PC-9 (cell line): ENCODE measurements around the gene MAST4.

Experiments used
- EZH2 ChIP-seq: fragments of 200-600 bp; sonication (generic); IDR thresholded peaks from 2 replicates; pipeline ENCODE4 v1.8.0; 2017; ENCODE audit warnings: antibody characterized with exemption, low read depth
- TF ChIP-seq, protein P1 (sequence below): fragments of 200-600 bp; sonication (generic); conservative IDR thresholded peaks from 2 replicates; pipeline ENCODE4 v1.6.1; 2017; ENCODE audit warnings: mixed run types, antibody characterized with exemption, mild to moderate bottlenecking, moderate library complexity

- TF ChIP-seq, protein P1, sequence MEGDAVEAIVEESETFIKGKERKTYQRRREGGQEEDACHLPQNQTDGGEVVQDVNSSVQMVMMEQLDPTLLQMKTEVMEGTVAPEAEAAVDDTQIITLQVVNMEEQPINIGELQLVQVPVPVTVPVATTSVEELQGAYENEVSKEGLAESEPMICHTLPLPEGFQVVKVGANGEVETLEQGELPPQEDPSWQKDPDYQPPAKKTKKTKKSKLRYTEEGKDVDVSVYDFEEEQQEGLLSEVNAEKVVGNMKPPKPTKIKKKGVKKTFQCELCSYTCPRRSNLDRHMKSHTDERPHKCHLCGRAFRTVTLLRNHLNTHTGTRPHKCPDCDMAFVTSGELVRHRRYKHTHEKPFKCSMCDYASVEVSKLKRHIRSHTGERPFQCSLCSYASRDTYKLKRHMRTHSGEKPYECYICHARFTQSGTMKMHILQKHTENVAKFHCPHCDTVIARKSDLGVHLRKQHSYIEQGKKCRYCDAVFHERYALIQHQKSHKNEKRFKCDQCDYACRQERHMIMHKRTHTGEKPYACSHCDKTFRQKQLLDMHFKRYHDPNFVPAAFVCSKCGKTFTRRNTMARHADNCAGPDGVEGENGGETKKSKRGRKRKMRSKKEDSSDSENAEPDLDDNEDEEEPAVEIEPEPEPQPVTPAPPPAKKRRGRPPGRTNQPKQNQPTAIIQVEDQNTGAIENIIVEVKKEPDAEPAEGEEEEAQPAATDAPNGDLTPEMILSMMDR = no peak
- no peak for TF ChIP-seq EZH2
Observed at GRCh38 chr5:67089200-67089725, 493.1 kb downstream of the MAST4 start.
